ELR (cell line): ENCODE data around the gene FMN2.
"Not testable (repeated sequence)": the region's sequence is repeated elsewhere in the genome, so short reads cannot be mapped to it uniquely, and the experiment has no call there.

Experiments used
- DNase-seq: peaks from one replicate; pipeline ENCODE4 v3.0.0-alpha.2; 2015; ENCODE audit warnings: low read depth

The FMN2 gene

GRCh38 chr1:240254778-240255291 lies 163.2 kb downstream of the FMN2 start:
- no peak for DNase-seq

DNA sequence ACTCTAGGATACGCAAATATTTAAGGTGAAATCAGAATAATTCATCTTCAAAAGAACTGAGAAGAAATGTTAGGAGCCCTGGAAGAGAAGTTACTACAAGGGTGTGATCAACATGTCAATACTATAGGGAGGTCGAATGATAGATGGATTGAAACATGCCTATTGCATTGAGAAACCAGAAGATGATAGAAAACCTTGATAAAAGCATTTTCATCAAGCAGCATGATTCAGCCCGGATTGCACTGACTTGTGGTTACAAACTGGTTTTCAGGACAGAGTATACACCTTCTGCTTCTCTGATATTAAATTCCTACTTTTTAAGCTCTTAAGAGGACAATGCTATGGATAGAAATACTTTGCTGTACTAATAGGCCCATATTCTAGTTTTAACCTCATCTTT lies 164.2 kb downstream of the FMN2 start:
- no peak for DNase-seq

GRCh38 chr1:240256836-240257503 lies 165.3 kb downstream of the FMN2 start:
- DNase-seq, result no peak

DNA sequence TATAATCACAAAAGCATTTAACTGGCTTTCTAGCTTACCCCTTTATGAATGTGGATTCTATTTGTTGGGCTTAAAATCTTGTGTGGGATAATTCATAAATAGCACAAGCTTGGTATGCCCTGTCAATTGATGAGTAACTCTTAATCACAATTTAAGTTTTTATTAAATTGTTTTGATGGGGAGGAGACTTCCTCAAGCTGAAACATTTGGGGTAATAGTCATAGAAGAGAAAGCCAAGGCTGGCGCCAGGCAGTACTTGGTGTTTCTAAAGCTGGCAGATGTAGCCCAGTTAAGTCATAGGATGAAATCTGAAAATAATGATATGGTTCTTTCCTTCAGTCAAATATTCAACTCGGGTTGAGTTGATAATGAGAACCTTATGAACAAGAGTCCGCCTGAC lies 167.2 kb downstream of the FMN2 start:
- peak; percentile 94 for DNase-seq

DNA sequence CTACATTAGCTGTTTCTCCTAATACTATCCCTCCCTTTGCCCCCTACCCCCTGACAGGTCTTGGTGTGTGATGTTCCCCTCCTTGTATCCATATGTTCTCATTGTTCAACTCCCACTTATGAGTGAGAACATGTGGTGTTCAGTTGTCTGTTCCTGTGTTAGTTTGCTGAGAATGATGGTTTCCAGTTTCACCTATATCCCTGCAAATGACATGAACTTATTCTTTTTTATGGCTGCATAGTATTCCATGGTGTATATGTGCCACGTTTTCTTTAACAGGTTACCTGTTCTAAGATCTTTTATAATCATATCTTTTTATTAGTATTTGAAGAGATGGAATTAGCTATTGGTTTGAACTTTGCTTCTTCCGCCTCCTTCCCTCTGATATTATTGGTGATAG lies 172.8 kb downstream of the FMN2 start:
- DNase-seq, result not testable (repeated sequence)

- no peak for DNase-seq
Observed at GRCh38 chr1:240271081-240271480, 179.4 kb downstream of the FMN2 start.

GRCh38 chr1:240274569-240274968 lies 182.9 kb downstream of the FMN2 start:
- no peak for DNase-seq

DNA sequence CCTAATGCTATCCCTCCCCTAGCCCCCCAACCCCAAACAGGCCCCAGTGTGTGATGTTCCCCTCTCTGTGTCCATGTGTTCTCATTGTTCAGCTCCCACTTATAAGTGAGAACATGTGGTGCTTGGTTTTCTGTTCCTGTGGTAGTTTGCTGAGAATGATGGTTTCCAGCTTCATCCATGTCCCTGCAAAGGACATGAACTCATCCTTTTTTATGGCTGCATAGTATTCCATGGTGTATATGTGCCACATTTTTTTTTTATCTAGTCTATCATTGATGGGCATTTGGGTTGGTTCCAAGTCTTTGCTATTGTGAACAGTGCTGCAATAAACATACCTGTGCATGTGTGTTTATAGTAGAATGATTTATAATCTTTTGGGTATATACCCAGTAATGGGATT lies 183.5 kb downstream of the FMN2 start:
- DNase-seq, result not testable (repeated sequence)

- no peak for DNase-seq
Observed at GRCh38 chr1:240278082-240278481, 186.4 kb downstream of the FMN2 start.

DNA sequence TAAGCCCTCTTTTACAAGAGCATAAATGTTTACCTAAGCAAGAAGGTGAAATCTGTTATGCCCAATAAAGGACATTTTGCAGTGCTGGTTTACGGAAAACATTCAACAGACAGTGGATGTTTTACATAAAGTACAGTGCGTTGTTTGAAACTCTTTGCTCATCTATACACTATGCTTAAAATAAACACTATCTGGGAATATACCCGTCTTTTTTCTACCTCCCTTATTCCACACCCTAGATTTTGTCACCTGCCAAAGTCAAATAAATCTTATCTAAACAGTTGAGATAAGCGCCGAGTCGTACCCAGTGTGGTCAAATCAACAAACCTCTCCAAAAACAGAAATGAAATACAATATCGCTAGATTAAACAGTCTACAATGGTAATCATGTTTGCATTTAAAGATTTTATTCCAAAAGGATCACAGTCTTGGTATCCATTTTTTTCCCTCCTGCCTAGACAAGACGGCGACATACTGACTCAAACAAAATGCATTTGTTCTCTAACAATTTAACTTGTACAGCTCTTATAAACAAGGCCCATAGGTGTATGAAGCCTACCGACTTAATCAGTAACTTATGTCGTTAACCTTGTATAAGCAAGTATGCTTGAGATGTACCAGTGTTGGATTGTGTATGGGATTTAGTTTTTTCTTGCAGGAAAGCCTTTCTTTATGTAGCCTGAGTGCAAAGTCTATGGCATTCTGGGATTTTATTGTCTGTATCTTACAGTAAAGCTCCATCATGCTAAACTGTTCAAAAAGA lies 189.1 kb downstream of the FMN2 start:
- DNase-seq, result no peak

GRCh38 chr1:240282061-240282830 lies 190.6 kb downstream of the FMN2 start:
- DNase-seq, result no peak

DNA sequence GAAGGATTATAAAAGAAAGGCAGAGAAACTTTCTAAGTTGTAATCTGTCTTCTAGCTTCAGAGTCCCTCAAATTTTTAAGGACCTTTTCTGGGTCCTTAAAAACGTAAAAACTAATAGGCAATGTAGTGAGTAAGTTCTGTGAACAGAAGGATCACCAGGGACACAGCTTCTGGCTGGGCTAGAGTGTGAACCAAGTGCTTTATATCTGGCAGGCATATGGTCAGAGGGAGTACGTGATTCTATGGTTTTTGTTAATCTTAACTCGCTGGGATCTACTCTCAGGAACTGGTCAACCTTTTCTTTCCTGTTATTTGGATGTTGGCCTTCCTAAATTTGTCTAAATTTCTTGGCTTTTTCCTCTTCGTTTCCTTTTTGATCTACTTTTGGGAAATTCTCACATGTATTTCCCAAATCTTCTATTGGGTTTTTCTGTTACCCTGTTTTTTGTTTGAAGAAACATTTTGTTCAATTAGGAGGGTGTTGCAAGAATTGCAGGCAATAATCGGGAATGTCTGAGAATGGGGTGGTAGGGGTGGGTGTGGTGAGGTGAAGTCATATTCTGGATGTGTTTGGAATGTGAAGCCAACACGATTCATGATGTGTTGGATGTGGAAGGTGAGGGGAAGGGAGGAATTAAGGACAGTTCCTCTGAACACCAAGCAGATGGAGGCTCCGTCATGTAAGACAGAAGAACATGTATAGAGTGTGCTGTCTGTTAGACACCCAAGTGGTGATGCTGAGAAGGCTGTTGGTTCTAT lies 193.2 kb downstream of the FMN2 start:
- peak; percentile 40 for DNase-seq

DNA sequence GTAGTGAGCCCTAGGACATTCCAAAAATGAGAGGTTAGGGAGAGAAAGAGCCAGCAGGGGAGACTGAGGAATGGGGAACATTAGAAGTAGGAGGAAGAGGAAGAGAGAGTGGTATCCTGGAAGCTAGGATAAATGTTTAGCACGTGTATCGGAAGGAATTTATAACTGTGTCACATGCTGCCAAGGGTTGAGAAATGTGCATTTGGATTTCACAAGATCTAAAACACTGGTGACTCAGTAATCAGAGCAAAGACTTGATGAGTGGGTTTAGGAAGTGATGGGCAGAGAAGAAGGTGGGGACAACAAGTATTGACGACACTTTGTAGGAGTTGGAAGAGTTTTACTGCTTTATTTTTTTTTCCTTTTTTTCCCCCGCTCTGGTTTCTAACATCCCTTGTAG lies 193.9 kb downstream of the FMN2 start:
- peak; percentile 78 for DNase-seq

DNA sequence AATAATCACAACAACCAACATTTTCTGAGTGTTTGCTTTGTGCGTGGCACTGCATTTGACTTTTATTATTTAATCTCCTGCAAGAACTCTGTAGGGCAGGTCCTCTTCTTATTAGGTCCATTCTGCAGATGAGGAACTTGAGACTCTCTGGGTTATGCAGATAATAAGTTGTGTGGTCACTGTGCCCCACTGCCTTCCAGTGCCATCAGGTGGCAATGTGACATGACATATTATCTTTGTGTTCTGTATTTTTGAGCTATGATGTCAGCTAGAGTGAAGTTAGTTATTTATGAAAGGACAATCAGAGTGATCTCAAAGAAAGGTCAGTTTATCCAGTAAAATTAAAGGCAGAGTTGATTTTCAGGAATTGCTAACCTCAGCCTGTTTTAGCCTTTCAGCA lies 196.0 kb downstream of the FMN2 start:
- DNase-seq, result no peak

DNA sequence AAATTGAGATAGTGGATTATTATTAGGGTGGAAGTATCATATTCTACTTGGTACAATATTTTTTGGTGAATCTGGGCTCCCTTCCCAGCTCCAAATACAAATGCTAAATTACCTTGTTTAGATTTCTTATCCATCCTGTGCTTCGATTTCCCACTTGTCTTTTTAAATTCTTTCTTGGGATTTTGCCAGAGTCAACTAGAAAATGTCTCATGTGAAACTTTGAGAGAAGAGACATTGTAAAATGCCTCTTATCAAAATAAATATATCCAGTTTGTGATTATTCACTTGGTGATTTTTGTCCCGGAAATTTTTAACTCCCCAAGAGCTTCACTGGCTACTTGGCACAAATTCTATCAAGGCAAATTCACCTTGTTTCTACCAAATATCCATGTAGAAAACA lies 202.0 kb downstream of the FMN2 start:
- no peak for DNase-seq

DNA sequence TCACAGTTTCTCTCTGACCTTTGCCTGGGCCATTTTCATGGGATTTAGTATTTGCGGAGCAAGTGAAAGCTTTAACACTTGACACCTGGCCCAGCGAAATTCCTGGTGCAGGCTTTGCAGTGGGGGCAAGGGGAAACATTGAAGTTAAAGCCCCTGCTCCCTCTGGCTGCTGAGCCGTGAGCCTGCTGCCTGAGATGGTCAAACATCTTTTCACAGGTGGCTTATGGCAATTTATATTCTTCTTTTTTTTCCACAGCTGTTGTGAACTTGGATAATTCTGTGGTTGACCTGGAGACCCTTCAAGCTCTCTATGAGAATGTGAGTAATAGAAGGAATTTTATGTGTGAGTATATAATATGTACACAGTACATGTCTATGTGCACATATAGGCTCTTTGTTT lies 202.9 kb downstream of the FMN2 start:
- no peak for DNase-seq

- DNase-seq, result no peak
Observed at GRCh38 chr1:240295811-240296210, 204.1 kb downstream of the FMN2 start.

DNA sequence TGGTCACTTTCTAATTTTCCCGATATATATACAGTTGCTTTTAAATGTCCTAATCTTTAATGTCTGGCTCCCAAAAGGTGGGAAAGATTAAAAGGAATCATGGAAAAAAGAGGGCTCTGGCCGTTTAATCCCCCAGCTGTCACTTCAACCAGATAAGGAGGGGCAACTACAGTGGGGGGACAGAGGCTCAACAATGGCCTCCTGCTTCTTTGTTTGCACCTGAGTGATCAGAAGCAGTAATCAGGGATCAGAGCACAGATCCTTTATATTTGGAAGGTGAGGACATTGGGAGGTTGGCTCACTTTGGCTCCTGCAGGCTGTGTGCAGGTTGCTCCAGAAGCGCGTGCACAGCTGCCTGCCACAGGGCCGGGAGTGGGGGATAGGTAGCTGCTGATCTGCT lies 212.8 kb downstream of the FMN2 start:
- DNase-seq, result no peak

GRCh38 chr1:240306673-240307072 lies 215.0 kb downstream of the FMN2 start:
- peak; percentile 38 for DNase-seq

DNA sequence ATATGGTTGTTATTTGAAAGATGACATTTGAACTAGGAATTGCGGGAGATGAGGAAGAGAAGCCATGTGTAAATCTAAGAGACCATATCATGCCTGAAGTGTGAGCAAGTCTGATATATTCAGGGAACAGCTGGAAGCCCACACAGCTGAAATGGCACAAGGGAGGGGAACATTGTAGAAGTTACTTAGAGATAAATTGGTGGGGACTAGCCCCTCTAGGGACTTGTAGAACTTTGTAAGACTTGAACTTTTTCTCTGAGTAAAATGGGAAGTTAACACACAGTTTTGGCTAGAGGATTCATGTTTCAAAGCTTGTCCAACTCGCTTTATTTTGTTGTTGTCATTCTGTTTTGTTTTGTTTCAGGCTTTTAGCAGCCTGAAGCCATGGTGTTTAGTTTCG lies 216.4 kb downstream of the FMN2 start:
- DNase-seq, result no peak

DNA sequence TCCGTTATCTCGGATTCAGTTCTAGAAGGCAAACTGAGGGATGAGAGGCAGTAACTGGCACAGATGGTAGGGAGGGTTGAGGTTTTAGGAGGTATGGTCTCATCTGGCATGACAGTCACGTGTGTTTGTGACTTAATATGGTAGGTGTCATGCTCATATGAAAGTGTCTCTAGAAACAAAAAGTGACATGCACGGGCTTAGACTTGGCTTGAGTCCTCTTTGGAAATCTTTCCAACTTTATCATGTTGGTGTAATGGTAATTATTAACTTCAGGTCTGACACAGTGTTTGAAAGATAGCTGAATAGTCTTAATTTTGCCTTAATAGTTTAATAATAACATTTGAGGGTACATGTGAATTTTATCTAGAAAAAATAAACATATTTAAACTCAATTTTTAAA lies 218.1 kb downstream of the FMN2 start:
- no peak for DNase-seq
